ENCODE results near the gene C1QTNF12.

- TF ChIP-seq EZH2 (IDR thresholded peaks at IDR 0.05; ENCODE audit: borderline replicate concordance, insufficient read depth, low read length, poor library complexity, severe bottlenecking) (no peak), EP300 (conservative IDR thresholded peaks at IDR 0.05; ENCODE audit: poor library complexity, severe bottlenecking) (no peak), CTCF (IDR thresholded peaks at IDR 0.05; ENCODE audit: poor library complexity, severe bottlenecking) (no peak), TAF1 (IDR thresholded peaks at IDR 0.05; ENCODE audit: low read depth) (no peak), SMC3 (conservative IDR thresholded peaks at IDR 0.05; ENCODE audit: poor library complexity) (no peak), POLR2AphosphoS5 (IDR thresholded peaks at IDR 0.05) (no peak), MXI1 (conservative IDR thresholded peaks at IDR 0.05; ENCODE audit: poor library complexity, severe bottlenecking) (no peak), REST (IDR thresholded peaks at IDR 0.05; ENCODE audit: borderline replicate concordance) (no peak)
Measured at GRCh38 chr1:1283821-1284220, 37.3 kb upstream of the C1QTNF12 start.

All from neural cell (in vitro differentiated cells).